OCI-LY3 (cell line): ENCODE measurements around the gene POLD4.

Experiments
- EZH2phosphoT487 ChIP-seq: fragments of 200-600 bp; shearing (Covaris generic); IDR thresholded peaks from 2 replicates; pipeline ENCODE4 v1.6.1; 2018; ENCODE audit warnings: antibody characterized with exemption, mixed run types, low read depth
- TF ChIP-seq, protein P1 (sequence below): fragments of 200-600, 300-600 bp; sonication (generic); IDR thresholded peaks from 2 replicates; pipeline ENCODE4 v1.5.1; 2014; ENCODE audit warnings: antibody characterized with exemption, low read length, low read depth

DNA sequence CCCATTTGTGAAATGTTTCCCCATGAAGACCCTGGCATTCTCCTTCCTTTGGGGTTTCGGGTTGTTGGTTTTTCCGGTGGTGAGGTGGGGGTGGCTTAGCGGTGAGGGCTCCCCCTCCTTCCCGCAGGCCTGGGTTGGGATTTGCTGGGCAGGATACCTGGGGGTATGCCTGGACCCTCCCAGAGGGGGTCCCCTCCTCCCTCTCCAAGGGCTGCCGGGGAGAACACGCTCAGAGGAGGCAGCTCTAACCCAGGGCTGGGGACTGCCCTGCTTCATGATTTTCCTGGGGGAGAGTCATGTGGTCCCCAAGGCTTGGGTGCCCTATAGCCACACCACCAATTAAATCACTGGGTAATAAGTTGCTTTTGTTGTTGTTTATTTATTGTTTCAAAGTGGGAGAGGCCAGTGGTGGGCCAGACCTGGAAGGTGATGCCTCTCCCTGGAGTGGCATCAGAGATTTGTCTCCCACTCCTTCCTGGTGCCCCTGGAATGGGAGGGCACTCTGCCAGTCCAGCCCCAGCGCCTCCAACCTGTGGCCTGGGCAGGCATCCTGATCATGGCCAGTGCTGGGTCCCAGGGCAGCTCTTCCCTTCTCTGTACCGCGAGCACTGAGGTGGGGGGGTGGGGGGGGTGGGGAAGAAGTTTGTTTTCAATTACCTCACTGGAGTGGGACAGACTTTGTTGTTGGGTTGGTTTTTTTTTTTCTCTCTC is 21.4 kb upstream of the POLD4 start:
- TF ChIP-seq, protein P1, sequence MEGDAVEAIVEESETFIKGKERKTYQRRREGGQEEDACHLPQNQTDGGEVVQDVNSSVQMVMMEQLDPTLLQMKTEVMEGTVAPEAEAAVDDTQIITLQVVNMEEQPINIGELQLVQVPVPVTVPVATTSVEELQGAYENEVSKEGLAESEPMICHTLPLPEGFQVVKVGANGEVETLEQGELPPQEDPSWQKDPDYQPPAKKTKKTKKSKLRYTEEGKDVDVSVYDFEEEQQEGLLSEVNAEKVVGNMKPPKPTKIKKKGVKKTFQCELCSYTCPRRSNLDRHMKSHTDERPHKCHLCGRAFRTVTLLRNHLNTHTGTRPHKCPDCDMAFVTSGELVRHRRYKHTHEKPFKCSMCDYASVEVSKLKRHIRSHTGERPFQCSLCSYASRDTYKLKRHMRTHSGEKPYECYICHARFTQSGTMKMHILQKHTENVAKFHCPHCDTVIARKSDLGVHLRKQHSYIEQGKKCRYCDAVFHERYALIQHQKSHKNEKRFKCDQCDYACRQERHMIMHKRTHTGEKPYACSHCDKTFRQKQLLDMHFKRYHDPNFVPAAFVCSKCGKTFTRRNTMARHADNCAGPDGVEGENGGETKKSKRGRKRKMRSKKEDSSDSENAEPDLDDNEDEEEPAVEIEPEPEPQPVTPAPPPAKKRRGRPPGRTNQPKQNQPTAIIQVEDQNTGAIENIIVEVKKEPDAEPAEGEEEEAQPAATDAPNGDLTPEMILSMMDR = no peak
- no peak for TF ChIP-seq EZH2phosphoT487
